HCT116 (cell line): ENCODE results near the gene PLD4. TPM values are rescaled to one million over a fixed set of nuclear protein-coding genes. Genes with fewer than 3 reads are reported as not detected.

Experiments used
- ATAC-seq: fragments of 200-7000 bp; cut with Tn5 transposase; 2 replicates; pipeline ENCODE4 v1.9.1; 2020; ENCODE audit warnings: mild to moderate bottlenecking, moderate library complexity
- BruUV-seq: library from RNA; stranded (reverse); fragments of 400-500 nt; replicated peaks from 2 replicates; lab custom pipeline; 2021; lab: Mats Ljungman, UMichigan
- CTCF ChIA-PET: fragments of 300-600 bp; sonication (Branson Sonifier 250); formaldehyde crosslinking; loops from one replicate; lab custom pipeline; 2021; ENCODE audit warnings: antibody characterized with exemption; lab: Charles Lee
- POLR2A ChIA-PET: fragments of 300-600, 350-600 bp; sonication (Branson Sonifier 250); formaldehyde crosslinking; loops from one replicate; lab custom pipeline; 2021; ENCODE audit warnings: antibody characterized with exemption; lab: Charles Lee
- RAD21 ChIA-PET, 2 experiments: fragments of 300-600 bp; sonication (Branson Sonifier 250); formaldehyde crosslinking; loops; one replicate each; lab custom pipeline; 2023; ENCODE audit warnings: low total read pairs in 2 of 2; ENCODE audit not compliant: uncharacterized antibody in 2 of 2, unreplicated experiment in 2 of 2, low non-redundant PET in 1 of 2; lab: Charles Lee
- DNase-seq: peaks from one replicate; pipeline ENCODE4 v3.0.0-alpha.2; 2010; ENCODE audit warnings: low read depth, low spot score
- H2AFZ ChIP-seq: fragments of 200-600 bp; shearing (Covaris generic), sonication (generic); 2 replicates; pipeline ENCODE4 v1.6.1; 2017; ENCODE audit warnings: low read depth, mixed run types, mixed read lengths, antibody characterized with exemption, low read length; ENCODE audit not compliant: poor library complexity, severe bottlenecking
- H3K27ac ChIP-seq: 2 replicates; pipeline ENCODE4 v1.5.1; 2012; ENCODE audit warnings: low read depth, low read length
- H3K27me3 ChIP-seq: fragments of 200-600 bp; sonication (generic); 2 replicates; pipeline ENCODE4 v1.6.1; 2016; ENCODE audit warnings: mixed run types, low read length, mixed read lengths; ENCODE audit not compliant: insufficient read depth
- H3K36me3 ChIP-seq, 2 experiments: fragments of 200-500 bp in 1 of 2; fragments of 200-600 bp in 1 of 2; sonication (Bioruptor generic) in 1 of 2; sonication (generic) in 1 of 2; 2 replicates each; pipeline versions ENCODE4 v1.5.1 to v1.6.1; 2014 to 2016; ENCODE audit warnings: low read length in 2 of 2, inconsistent platforms in 1 of 2, mixed read lengths in 1 of 2, mixed run types in 1 of 2; ENCODE audit not compliant: insufficient read depth in 2 of 2, control insufficient read depth in 1 of 2
- H3K4me1 ChIP-seq, 2 experiments: fragments of 200-600 bp in 1 of 2; sonication (generic) in 1 of 2; 2 replicates each; pipeline versions ENCODE4 v1.5.1 to v1.6.1; 2012 to 2017; ENCODE audit warnings: low read length in 2 of 2, inconsistent platforms in 1 of 2, mild to moderate bottlenecking in 1 of 2, mixed read lengths in 1 of 2, mixed run types in 1 of 2, moderate library complexity in 1 of 2; ENCODE audit not compliant: insufficient read depth in 2 of 2, control insufficient read depth in 1 of 2
- H3K4me2 ChIP-seq: fragments of 200-600 bp; sonication (generic); 2 replicates; pipeline ENCODE4 v1.6.1; 2017; ENCODE audit warnings: mixed run types, low read length, mixed read lengths
- H3K4me3 ChIP-seq, 2 experiments: fragments of 200-600 bp in 1 of 2; sonication (generic) in 1 of 2; replicated peaks in 1 of 2; 2 replicates each; pipeline ENCODE4 v1.5.1; 2011 to 2016; ENCODE audit warnings: low read length in 2 of 2, control low read depth in 1 of 2, low read depth in 1 of 2, mild to moderate bottlenecking in 1 of 2, mixed read lengths in 1 of 2, mixed run types in 1 of 2
- H3K79me2 ChIP-seq: fragments of 200-600 bp; sonication (generic); 2 replicates; pipeline ENCODE4 v1.6.1; 2017; ENCODE audit warnings: mild to moderate bottlenecking, mixed run types, low read length, moderate library complexity, mixed read lengths; ENCODE audit not compliant: insufficient read depth
- H3K9ac ChIP-seq: fragments of 200-600 bp; sonication (generic); 2 replicates; pipeline ENCODE4 v1.6.1; 2016; ENCODE audit warnings: low read length, mixed read lengths
- H3K9me2 ChIP-seq: fragments of 200-600 bp; sonication (generic), shearing (Covaris generic); 2 replicates; pipeline ENCODE4 v1.6.1; 2017; ENCODE audit warnings: mixed run types, mild to moderate bottlenecking, moderate library complexity; ENCODE audit not compliant: insufficient read depth
- H3K9me3 ChIP-seq, 2 experiments: fragments of 200-500 bp in 1 of 2; fragments of 200-600 bp in 1 of 2; sonication (Bioruptor generic) in 1 of 2; sonication (generic) in 1 of 2; 2 replicates each; pipeline ENCODE4 v1.6.1; 2014 to 2017; ENCODE audit warnings: low read length in 2 of 2, mixed read lengths in 2 of 2, inconsistent platforms in 1 of 2, low read depth in 1 of 2, mild to moderate bottlenecking in 1 of 2, mixed run types in 1 of 2, moderate library complexity in 1 of 2; ENCODE audit not compliant: control insufficient read depth in 1 of 2, insufficient read depth in 1 of 2
- H4K20me1 ChIP-seq: fragments of 200-600 bp; sonication (generic), shearing (Covaris generic); 2 replicates; pipeline ENCODE4 v1.6.1; 2017; ENCODE audit warnings: mixed run types, mild to moderate bottlenecking, moderate library complexity; ENCODE audit not compliant: insufficient read depth
- CBX3 ChIP-seq: IDR thresholded peaks from 2 replicates; pipeline ENCODE4 v1.6.1; 2012; ENCODE audit warnings: low read depth
- CEBPB ChIP-seq: IDR thresholded peaks from 2 replicates; pipeline ENCODE4 v1.6.1; 2012; ENCODE audit warnings: low read depth
- EGR1 ChIP-seq: IDR thresholded peaks from 2 replicates; pipeline ENCODE4 v1.6.1; 2012; ENCODE audit warnings: low read depth
- ELF1 ChIP-seq: IDR thresholded peaks from 2 replicates; pipeline ENCODE4 v1.6.1; 2012; ENCODE audit warnings: low read depth, borderline replicate concordance
- EZH2 ChIP-seq: fragments of 200-600 bp; sonication (generic); IDR thresholded peaks from 2 replicates; pipeline ENCODE4 v1.6.1; 2017; ENCODE audit warnings: antibody characterized with exemption, mixed run types
- EZH2phosphoT487 ChIP-seq: fragments of 200-600 bp; IDR thresholded peaks from 2 replicates; pipeline ENCODE4 v1.6.1; 2018; ENCODE audit warnings: antibody characterized with exemption, borderline replicate concordance
- FOSL1 ChIP-seq: IDR thresholded peaks from 2 replicates; pipeline ENCODE4 v1.6.1; 2012; ENCODE audit warnings: low read depth
- POLR2A ChIP-seq: IDR thresholded peaks from 2 replicates; pipeline ENCODE4 v1.7.0; 2011; ENCODE audit warnings: borderline replicate concordance; ENCODE audit not compliant: insufficient read depth, insufficient read length; ENCODE audit errors: extremely low read depth
- POLR2AphosphoS5 ChIP-seq: IDR thresholded peaks from 2 replicates; pipeline ENCODE4 v1.6.1; 2011; ENCODE audit warnings: mild to moderate bottlenecking, low read depth, low read length, moderate library complexity
- RAD21 ChIP-seq: IDR thresholded peaks from 2 replicates; pipeline ENCODE4 v1.6.1; 2012; ENCODE audit warnings: low read depth, mild to moderate bottlenecking
- SIN3A ChIP-seq: IDR thresholded peaks from 2 replicates; pipeline ENCODE4 v1.6.1; 2012; ENCODE audit warnings: low read depth
- SP1 ChIP-seq: IDR thresholded peaks from 2 replicates; pipeline ENCODE4 v1.6.1; 2012; ENCODE audit warnings: low read depth
- TCF7L2 ChIP-seq: IDR thresholded peaks from 2 replicates; pipeline ENCODE4 v1.7.0; 2011; ENCODE audit warnings: borderline replicate concordance, inconsistent platforms; ENCODE audit not compliant: insufficient read depth, insufficient read length; ENCODE audit errors: extremely low read depth
- YY1 ChIP-seq: IDR thresholded peaks from 2 replicates; pipeline ENCODE4 v1.6.1; 2011; ENCODE audit warnings: low read length, low read depth, moderate library complexity, mild to moderate bottlenecking; ENCODE audit not compliant: insufficient replicate concordance; ENCODE audit errors: extremely low read depth
- ZNF274 ChIP-seq: fragments of 200-500 bp; sonication (Bioruptor generic); IDR thresholded peaks from 2 replicates; pipeline ENCODE4 v1.6.1; 2014; ENCODE audit warnings: mild to moderate bottlenecking, low read depth, low read length, inconsistent platforms
- intact Hi-C: fragments of 100-400 bp; cut with micrococcal nuclease; formaldehyde crosslinking; loops from 2 replicates; pipeline ENCODE4 v1.10.0; 2022
- total RNA-seq: library from RNA; stranded (reverse); gene quantifications from one replicate; pipeline ENCODE4 v1.2.1, GENCODE V29; 2021; ENCODE audit not compliant: unreplicated experiment
- TF ChIP-seq, protein P1 (sequence below): IDR thresholded peaks from 2 replicates; pipeline ENCODE4 v1.6.1; 2012; ENCODE audit warnings: low read depth
- TF ChIP-seq, protein P2 (sequence below): IDR thresholded peaks from 2 replicates; pipeline ENCODE4 v1.6.1; 2012
- TF ChIP-seq, protein P3 (sequence below), 3 experiments: fragments of 200-600 bp in 1 of 3; sonication (generic) in 1 of 3; IDR thresholded peaks in 2 of 3; conservative IDR thresholded peaks in 1 of 3; 2 replicates each; pipeline ENCODE4 v1.5.1; 2012 to 2017; ENCODE audit warnings: low read depth in 2 of 3, low read length in 2 of 3, antibody characterized with exemption in 1 of 3, borderline replicate concordance in 1 of 3, control low read depth in 1 of 3, mild to moderate bottlenecking in 1 of 3, mixed read lengths in 1 of 3, mixed run types in 1 of 3, moderate library complexity in 1 of 3; ENCODE audit not compliant: insufficient read depth in 1 of 3

The PLD4 gene
- total RNA-seq, 1 experiment from 2014 or later = 0.12 TPM

DNA sequence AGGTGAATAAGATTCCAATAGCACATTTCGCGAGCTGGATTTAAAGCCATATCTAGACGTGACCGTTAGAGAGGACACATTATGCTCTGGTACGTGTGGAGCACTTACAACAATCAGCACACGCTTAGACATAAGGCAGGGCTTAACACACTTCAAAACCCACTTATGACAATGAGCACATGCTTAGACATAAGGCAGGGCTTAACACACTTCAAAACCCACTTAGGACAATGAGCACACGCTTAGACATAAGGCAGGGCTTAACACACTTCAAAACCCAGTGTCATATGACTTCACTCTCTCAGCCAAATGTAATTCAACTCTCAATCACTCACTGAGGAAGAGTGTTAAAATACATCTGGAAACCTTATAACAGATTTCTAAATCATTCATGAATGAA lies 11.2 kb upstream of the PLD4 start:
- H3K9me2 ChIP-seq = no peaks in the 10 kb centered on the region
- no peak for TF ChIP-seq ZNF274
- no peak for TF ChIP-seq ELF1
- no peak for TF ChIP-seq EGR1
- no peak for TF ChIP-seq TCF7L2
- no peak for TF ChIP-seq SIN3A
- TF ChIP-seq YY1 = no peak
- no peak for TF ChIP-seq RAD21
- no peak for TF ChIP-seq EZH2phosphoT487
- TF ChIP-seq POLR2AphosphoS5 = no peak
- TF ChIP-seq, protein P1, sequence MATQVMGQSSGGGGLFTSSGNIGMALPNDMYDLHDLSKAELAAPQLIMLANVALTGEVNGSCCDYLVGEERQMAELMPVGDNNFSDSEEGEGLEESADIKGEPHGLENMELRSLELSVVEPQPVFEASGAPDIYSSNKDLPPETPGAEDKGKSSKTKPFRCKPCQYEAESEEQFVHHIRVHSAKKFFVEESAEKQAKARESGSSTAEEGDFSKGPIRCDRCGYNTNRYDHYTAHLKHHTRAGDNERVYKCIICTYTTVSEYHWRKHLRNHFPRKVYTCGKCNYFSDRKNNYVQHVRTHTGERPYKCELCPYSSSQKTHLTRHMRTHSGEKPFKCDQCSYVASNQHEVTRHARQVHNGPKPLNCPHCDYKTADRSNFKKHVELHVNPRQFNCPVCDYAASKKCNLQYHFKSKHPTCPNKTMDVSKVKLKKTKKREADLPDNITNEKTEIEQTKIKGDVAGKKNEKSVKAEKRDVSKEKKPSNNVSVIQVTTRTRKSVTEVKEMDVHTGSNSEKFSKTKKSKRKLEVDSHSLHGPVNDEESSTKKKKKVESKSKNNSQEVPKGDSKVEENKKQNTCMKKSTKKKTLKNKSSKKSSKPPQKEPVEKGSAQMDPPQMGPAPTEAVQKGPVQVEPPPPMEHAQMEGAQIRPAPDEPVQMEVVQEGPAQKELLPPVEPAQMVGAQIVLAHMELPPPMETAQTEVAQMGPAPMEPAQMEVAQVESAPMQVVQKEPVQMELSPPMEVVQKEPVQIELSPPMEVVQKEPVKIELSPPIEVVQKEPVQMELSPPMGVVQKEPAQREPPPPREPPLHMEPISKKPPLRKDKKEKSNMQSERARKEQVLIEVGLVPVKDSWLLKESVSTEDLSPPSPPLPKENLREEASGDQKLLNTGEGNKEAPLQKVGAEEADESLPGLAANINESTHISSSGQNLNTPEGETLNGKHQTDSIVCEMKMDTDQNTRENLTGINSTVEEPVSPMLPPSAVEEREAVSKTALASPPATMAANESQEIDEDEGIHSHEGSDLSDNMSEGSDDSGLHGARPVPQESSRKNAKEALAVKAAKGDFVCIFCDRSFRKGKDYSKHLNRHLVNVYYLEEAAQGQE = no peak
- TF ChIP-seq CEBPB = no peak
- TF ChIP-seq, protein P2, sequence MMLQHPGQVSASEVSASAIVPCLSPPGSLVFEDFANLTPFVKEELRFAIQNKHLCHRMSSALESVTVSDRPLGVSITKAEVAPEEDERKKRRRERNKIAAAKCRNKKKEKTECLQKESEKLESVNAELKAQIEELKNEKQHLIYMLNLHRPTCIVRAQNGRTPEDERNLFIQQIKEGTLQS = no peak
- TF ChIP-seq, protein P3, sequence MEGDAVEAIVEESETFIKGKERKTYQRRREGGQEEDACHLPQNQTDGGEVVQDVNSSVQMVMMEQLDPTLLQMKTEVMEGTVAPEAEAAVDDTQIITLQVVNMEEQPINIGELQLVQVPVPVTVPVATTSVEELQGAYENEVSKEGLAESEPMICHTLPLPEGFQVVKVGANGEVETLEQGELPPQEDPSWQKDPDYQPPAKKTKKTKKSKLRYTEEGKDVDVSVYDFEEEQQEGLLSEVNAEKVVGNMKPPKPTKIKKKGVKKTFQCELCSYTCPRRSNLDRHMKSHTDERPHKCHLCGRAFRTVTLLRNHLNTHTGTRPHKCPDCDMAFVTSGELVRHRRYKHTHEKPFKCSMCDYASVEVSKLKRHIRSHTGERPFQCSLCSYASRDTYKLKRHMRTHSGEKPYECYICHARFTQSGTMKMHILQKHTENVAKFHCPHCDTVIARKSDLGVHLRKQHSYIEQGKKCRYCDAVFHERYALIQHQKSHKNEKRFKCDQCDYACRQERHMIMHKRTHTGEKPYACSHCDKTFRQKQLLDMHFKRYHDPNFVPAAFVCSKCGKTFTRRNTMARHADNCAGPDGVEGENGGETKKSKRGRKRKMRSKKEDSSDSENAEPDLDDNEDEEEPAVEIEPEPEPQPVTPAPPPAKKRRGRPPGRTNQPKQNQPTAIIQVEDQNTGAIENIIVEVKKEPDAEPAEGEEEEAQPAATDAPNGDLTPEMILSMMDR (IDR thresholded peaks at IDR 0.05 in 2 of 3, conservative IDR thresholded peaks at IDR 0.05 in 1 of 3; ENCODE audit: borderline replicate concordance in 1 of 3, insufficient read depth in 1 of 3, low read depth in 2 of 3, low read length in 2 of 3) = no peak
- no peak for TF ChIP-seq EZH2
- TF ChIP-seq POLR2A = no peak
- TF ChIP-seq CBX3 = no peak
- no peak for TF ChIP-seq FOSL1
- no peak for TF ChIP-seq SP1
- H3K9me3 ChIP-seq = 0 out of 4 replicates have a peak, but pooled peaks cover 0 to 12% of the 10 kb centered on the region in 2 experiments
- H3K4me3 ChIP-seq = no peak overlapping the region
- CTCF ChIA-PET = no interaction called here
- no peak overlapping the region for H3K9ac ChIP-seq
- no peaks in the 10 kb centered on the region for H4K20me1 ChIP-seq
- H3K36me3 ChIP-seq = no peaks in the 10 kb centered on the region
- H3K4me1 ChIP-seq = no peaks in the 10 kb centered on the region
- H3K27ac ChIP-seq = no peak overlapping the region
- H2AFZ ChIP-seq = no peak overlapping the region
- RAD21 ChIA-PET = no interaction called here
- POLR2A ChIA-PET = no interaction called here
- no peaks in the 10 kb centered on the region for H3K79me2 ChIP-seq
- DNase-seq = no peak
- no peak for ATAC-seq
- intact Hi-C loops = no loop called here
- H3K4me2 ChIP-seq = no peak overlapping the region
- H3K27me3 ChIP-seq = no peaks in the 10 kb centered on the region
- BruUV-seq = no TSS peak
